Activated CD4-positive, alpha-beta T cell treated with anti-CD3 and anti-CD28 coated beads for 4 hours (primary cell): ENCODE measurements around the gene ZNF185.

Experiments
- DNase-seq, 2 donors: peaks; one replicate each; pipeline ENCODE4 v3.0.0-alpha.2; 2020

ZNF185 gene

DNA sequence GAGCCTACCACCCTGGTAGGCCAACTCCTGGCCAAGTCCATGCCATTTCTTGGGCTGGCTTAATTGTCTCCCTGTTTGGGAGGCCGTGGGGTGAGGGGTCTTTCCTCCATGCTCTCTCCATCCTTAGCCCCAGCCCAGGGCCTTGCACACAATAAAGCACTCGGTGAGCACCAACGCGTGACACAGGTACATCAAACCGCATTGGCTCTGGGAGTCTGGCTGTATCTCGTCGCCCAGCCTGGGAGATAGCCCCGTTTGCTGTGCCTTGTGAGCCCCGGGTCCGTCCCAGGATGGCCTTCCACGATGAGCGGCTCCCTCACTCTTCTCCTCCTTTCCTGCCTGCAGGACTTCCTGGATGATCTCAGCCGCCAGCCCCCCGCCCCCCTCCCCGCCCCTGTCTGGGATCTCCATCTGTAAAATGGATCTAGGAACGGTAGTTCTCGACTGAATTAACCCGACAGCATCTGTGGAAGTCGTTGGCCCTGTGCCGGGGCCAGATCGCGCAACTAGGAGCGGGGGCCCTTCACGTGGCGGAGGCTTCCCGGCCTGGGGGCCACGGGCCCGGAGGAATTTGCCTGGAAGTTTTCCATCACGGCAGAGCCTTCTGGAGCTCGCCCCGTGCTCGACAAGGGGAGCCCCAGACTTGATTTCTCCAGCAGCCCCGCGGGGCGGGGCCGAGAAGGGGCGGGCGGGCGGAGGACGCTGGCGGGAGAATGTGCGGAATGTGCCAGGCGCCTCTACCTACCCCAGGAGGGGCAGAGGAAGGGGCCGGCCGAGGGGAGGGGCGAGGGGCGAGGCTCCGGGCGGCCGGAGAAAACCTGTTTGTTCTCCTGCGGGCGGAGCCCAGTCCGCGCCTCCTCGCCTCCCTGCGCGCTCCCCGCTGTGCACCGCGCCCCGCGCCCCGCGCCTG lies at the start of gene ZNF185:
TSS of gene ZNF185 (plus strand) at position 846 of the 910 bp plus-strand sequence. CDS start 16,423 bp downstream, outside the sequence.
- no peak for DNase-seq

DNA sequence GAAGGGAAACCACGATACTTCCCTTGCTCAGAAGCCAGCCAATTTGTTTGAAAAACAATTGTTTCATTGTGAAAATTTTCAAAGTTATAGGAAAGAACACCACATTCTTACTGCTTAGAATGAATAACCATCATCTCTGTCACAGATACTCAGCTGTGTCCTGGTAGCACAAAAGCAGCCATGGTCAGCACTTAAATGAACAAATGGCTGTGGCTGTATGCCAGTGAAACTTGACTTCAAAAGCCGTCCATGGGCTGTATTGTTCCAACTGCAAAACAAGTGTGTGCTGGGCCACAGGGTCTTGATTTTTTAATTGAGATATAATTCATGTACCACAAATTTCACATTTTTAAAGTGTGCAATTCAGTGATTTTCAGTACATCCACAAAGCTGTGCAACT lies 47.4 kb upstream of the ZNF185 start:
- DNase-seq = no peak

GRCh38 chrX:152853986-152854385 lies 43.9 kb upstream of the ZNF185 start:
- DNase-seq = no peak

GRCh38 chrX:152861116-152861515 lies 36.8 kb upstream of the ZNF185 start:
- no peak for DNase-seq

DNA sequence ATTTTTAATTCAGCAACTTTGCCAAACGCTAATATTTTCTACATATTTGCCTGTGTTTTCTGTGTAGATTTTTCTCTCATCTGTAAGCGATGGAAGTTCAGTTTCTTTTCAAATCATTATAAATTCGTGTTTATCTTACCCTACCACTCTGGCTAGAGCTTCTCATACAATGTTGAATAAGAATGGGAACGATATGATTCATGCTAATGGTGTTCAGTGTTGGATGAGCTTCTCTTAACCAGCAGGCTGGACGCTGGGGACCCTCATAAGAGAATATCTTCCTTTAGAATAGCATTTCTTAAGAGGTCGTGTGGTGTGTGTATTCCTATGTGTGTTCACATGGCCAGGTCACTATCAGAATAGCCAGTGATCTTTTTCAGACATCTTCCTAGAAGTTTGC lies 36.0 kb upstream of the ZNF185 start:
- no peak for DNase-seq

GRCh38 chrX:152865232-152865920 lies 32.5 kb upstream of the ZNF185 start:
- DNase-seq = no peak

DNA sequence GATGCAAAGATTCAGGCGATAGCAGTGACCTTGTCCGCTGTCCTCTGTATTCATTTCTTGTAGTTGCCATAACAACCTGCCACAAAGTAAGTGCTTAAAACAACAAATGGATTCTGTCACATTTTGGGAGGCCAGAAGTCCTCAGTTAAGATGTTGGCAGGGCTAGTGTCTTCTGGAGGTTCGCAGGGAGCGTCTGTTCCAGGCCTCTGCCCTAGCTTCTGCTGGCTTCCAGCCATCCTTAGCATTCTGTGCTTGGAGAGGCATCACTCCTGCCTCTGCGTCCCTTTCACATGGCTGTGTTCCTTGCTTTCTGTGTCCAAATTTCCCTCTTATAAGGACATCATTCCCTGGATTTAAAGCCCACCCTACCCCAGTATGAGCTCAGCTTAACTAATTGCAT lies 31.5 kb upstream of the ZNF185 start:
- no peak for DNase-seq

DNA sequence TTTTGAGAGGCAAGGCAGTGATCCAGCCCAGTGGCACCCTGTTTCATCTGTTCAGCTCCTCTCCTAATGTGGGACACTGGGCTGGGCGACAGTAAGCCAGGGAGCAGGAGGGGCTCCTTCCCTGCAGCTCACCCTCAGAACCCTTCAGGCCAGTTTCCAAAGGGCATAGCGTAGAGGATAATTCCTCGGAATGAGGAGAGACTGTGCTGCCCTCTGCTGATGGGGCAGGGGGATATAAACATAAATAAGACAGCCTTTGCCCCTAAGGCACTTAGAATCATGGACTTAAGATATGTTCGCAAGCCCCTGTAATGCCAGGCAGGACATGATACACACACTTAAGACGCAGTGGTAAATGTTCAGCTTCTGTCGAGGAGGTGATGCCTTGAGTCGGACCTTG lies 27.9 kb upstream of the ZNF185 start:
- no peak for DNase-seq

DNA sequence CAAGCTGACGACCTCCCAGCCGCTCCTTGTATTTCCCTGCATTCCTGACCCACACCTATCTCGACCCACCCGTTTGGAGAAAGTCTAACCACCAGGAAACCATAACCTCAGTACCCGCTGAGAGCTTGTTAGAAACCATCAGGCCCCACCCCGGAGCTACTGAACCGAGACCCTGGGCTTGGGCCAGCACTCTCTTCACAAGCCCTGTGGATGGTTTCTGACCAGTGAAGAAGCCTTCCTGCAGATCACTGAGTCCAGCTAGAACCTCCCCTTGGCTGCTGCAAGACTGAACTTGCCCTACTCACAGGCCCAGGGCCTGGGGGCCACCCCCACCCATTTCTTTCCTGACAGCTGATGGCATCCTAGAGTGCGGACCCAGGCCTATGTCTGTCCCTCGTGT lies 26.6 kb upstream of the ZNF185 start:
- no peak for DNase-seq

DNA sequence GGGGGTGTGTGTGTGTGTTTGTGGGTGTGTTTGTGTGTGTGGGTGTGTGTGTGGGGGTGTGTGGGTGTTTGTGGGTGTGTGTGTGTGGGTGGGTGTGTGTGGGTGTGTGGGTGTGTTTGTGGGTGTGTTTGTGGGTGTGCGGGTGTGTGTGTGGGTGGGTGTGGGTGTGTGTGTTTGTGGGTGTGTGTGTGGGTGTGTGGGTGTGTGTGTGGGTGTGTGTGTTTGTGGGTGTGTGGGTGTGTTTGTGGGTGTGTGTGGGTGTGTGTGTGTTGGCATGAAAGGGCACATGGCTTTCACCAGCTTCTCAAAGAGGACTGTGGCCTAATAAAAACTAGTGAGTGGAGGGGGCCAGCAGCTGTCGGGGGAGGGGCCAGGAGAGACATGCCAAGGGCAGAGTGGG lies 25.3 kb upstream of the ZNF185 start:
- DNase-seq = peak in 1 of 2 donors; percentile 3

DNA sequence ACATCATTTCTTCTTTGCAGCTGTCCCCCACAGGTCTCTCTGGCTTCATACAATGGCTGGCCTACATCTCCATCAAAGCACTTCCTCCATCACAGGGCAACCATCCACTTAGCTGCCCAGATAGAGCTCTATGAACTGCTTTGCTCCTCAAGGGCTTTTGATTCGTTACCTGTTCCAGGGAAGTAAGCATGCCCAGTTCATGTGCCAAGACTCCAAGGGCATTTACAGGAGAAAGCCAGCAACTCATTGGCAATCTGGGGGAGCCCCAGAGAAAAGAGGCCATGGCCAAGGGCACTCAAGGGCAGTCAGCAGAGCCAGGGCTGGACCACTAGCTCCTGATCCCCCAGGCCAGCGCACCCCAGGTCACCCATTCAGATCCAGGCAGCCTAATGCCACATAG lies 24.5 kb upstream of the ZNF185 start:
- no peak for DNase-seq

DNA sequence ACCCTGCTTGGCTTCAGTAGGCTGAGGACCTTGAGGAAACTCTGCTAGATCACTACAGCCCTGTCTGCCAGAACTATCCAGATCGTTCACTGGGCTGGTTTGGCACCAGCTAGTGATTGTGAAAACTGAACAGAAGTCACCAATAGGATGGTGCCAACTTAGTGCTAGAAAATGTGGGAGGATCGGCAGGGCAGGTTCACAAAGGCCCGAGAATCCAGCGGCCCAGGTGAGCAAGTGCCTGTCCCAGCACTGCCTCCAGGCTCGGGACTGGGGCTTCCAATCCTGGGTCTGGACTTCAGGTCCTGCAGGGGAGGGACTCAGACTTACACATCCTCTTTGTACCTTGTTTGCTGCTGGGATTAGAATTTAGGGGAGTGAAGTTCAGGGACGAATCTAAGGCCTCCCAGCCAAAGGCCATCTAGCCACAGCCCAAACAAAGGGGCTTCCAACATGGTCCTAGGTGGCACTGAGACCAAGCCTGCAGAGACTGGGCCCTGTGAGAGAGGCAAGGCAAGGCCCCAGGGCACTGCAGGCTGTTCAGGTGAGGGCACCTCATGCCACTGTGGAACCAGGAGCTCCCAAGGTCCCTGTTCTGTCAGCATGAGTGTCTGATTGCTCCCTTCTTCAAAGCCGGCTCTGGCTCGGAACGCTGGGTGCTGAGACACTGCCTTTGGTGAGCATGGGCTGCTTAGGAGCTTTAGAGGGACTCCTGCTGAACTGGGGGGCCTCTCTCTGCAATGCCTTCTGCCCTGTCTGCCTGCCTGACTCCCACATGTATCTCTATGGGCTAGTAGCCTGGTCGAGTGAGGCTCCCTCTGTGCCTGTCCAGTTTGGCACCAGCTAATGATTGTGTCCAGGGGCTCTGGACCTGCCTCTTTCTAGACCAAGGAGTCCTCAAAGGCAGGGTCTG lies 20.7 kb upstream of the ZNF185 start:
- no peak for DNase-seq

DNA sequence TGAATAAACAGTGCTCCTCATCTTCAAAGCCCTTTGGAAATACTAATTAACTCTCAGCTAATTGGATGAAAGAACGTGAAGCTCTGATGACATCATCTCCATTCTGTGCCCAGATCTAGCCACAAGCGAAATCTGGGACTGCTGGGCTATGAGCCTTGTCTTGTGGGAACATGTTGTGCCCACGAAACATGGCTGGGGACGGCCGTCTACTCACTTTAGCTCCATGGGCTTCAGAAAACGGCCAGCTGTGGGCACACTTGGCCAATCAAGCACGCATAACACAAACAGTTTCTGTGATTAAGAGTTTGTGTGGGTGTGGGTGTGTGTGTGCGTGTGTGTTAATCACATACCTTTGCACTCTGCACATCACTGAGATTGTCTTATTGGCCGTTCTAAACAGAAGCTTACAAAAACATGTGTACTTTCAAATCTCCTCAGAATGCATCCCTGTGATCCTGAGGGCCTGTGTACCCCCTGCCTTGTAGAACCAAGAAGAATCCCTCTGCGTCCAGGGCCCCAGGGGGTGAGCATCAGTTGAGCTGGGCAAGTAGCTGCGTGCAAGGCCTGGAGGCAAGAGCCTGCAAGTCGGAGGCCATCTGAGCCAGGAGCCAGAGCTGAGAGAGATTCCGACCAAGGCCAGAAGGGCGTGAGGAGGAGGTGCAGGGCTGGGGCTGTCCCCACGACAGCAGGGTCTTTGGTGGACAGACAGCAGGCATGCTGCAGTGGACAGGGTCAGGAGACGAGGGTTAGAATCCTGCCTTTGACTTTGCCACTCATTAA lies 18.7 kb upstream of the ZNF185 start:
- no peak for DNase-seq

- no peak for DNase-seq
Observed at GRCh38 chrX:152881289-152881688, 16.6 kb upstream of the ZNF185 start.

GRCh38 chrX:152884171-152884570 lies 13.7 kb upstream of the ZNF185 start:
- DNase-seq = no peak

DNA sequence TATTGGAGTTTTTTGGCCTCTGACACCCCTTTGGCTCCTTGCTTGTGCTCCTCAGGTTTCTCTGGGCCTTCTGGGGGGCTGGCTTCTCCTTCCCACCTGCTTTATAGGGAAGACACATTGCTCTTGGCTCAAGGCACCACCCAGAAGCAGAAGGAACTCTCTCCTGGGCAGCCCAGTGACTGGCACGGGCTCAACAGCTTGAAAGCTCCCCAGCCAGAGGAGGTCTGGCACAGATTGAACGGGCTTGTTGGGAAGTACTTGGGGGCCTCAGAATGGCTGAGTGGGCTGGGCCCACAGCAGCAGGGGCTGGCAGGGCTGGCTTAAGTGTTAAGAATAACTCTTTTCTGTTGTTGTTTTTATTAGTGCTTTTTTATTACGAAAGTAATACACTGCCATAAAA lies 11.2 kb upstream of the ZNF185 start:
- DNase-seq = no peak

- no peak for DNase-seq
Observed at GRCh38 chrX:152892499-152892898, 5.4 kb upstream of the ZNF185 start.

- DNase-seq = no peak
Observed at GRCh38 chrX:152892999-152893891, 4.6 kb upstream of the ZNF185 start.

- DNase-seq = no peak
Observed at GRCh38 chrX:152893980-152894610, 3.8 kb upstream of the ZNF185 start.

- DNase-seq = no peak
Observed at GRCh38 chrX:152895121-152895520, 2.7 kb upstream of the ZNF185 start.
